H1 (cell line): ENCODE results near the gene USH2A. TPM values are rescaled to one million over a fixed set of nuclear protein-coding genes. Genes with fewer than 3 reads are reported as not detected.

Source experiments
- CTCF ChIA-PET: fragments of 300-600 bp; sonication (Branson Sonifier 250); formaldehyde crosslinking; loops from one replicate; lab custom pipeline; 2021; ENCODE audit not compliant: partially characterized antibody; lab: Charles Lee
- POLR2A ChIA-PET: fragments of 300-600 bp; sonication (Branson Sonifier 250); formaldehyde crosslinking; loops from one replicate; lab custom pipeline; 2021; ENCODE audit warnings: inconsistent platforms; ENCODE audit not compliant: partially characterized antibody; lab: Charles Lee
- DNase-seq, 2 experiments: peaks; one replicate each; pipeline versions ENCODE4 v3.0.0 to v3.0.0-alpha.2; 2010 to 2022; ENCODE audit warnings: low spot score in 2 of 2, low read depth in 1 of 2, mixed read lengths in 1 of 2
- FAIRE-seq: peaks from 2 replicates; lab custom pipeline; 2011; peaks lifted over from hg19 to GRCh38; lab: Jason Lieb, UNC
- H2AFZ ChIP-seq: 2 replicates; pipeline ENCODE4 v1.8.1; 2012; ENCODE audit warnings: low read length, inconsistent platforms
- H2AK5ac ChIP-seq: 2 replicates; pipeline ENCODE4 v1.6.1; 2013; ENCODE audit warnings: low read depth, low read length
- H2BK120ac ChIP-seq: replicated peaks from 2 replicates; pipeline ENCODE3; 2013; ENCODE audit warnings: low read depth, low read length, inconsistent platforms
- H2BK12ac ChIP-seq: 2 replicates; pipeline ENCODE4 v1.6.1; 2013; ENCODE audit warnings: low read depth, low read length
- H2BK15ac ChIP-seq: 2 replicates; pipeline ENCODE4 v1.6.1; 2013; ENCODE audit warnings: low read length
- H2BK20ac ChIP-seq: 2 replicates; pipeline ENCODE4 v1.6.1; 2013; ENCODE audit warnings: low read length
- H2BK5ac ChIP-seq: 2 replicates; pipeline ENCODE4 v1.6.1; 2013; ENCODE audit warnings: low read depth, low read length
- H3K14ac ChIP-seq: 2 replicates; pipeline ENCODE4 v1.6.1; 2013; ENCODE audit warnings: inconsistent platforms; ENCODE audit not compliant: insufficient read length
- H3K18ac ChIP-seq: 2 replicates; pipeline ENCODE4 v1.6.1; 2013; ENCODE audit warnings: low read length; ENCODE audit errors: extremely low read depth
- H3K23ac ChIP-seq: 2 replicates; pipeline ENCODE4 v1.6.1; 2013; ENCODE audit warnings: inconsistent platforms; ENCODE audit not compliant: insufficient read length
- H3K23me2 ChIP-seq: 2 replicates; pipeline ENCODE4 v1.6.1; 2013; ENCODE audit warnings: low read depth, low read length
- H3K27ac ChIP-seq: 2 replicates; pipeline ENCODE4 v1.6.1; 2011; ENCODE audit warnings: low read depth, low read length, inconsistent platforms
- H3K27me3 ChIP-seq, 4 experiments: replicated peaks in 1 of 4; 1 replicate in 1 of 4; 2 replicates in 3 of 4; pipeline versions ENCODE4 v1.6.1 to v1.8.1; 2011 to 2013; ENCODE audit warnings: low read length in 3 of 4, mild to moderate bottlenecking in 3 of 4, inconsistent platforms in 2 of 4, mixed read lengths in 2 of 4, moderate library complexity in 1 of 4; ENCODE audit not compliant: control insufficient read depth in 3 of 4, insufficient read depth in 3 of 4; ENCODE audit errors: extremely low read depth in 1 of 4
- H3K36me3 ChIP-seq, 4 experiments: 2 replicates each; pipeline versions ENCODE4 v1.6.1 to v1.8.1; 2011 to 2013; ENCODE audit warnings: mild to moderate bottlenecking in 4 of 4, low read length in 3 of 4, moderate library complexity in 2 of 4, control low read depth in 1 of 4, inconsistent platforms in 1 of 4; ENCODE audit not compliant: insufficient read depth in 4 of 4, control insufficient read depth in 2 of 4
- H3K4ac ChIP-seq: replicated peaks from 2 replicates; pipeline ENCODE3; 2013; ENCODE audit warnings: low read length, low read depth, mixed read lengths, inconsistent platforms; ENCODE audit not compliant: insufficient read length
- H3K4me1 ChIP-seq, 4 experiments: replicated peaks in 1 of 4; 1 replicate in 1 of 4; 2 replicates in 3 of 4; pipeline versions ENCODE4 v1.6.1 to v1.8.1; 2011 to 2013; ENCODE audit warnings: low read length in 3 of 4, inconsistent platforms in 2 of 4, mixed read lengths in 1 of 4; ENCODE audit not compliant: insufficient read depth in 4 of 4, control insufficient read depth in 3 of 4
- H3K4me2 ChIP-seq, 2 experiments: 2 replicates each; pipeline versions ENCODE4 v1.6.1 to v1.8.1; 2011 to 2013; ENCODE audit warnings: low read depth in 2 of 2, low read length in 2 of 2, control low read depth in 1 of 2, inconsistent platforms in 1 of 2, mild to moderate bottlenecking in 1 of 2; ENCODE audit not compliant: insufficient read depth in 1 of 2
- H3K4me3 ChIP-seq, 4 experiments: fragments of 200-600, 300-600 bp in 1 of 4; sonication (generic), shearing (Covaris generic), sonication (Bioruptor Twin) in 1 of 4; 2 replicates each; pipeline versions ENCODE4 v1.5.1 to v1.8.1; 2011 to 2016; ENCODE audit warnings: low read length in 4 of 4, low read depth in 3 of 4, control low read depth in 2 of 4, inconsistent platforms in 2 of 4, mild to moderate bottlenecking in 2 of 4, mixed read lengths in 1 of 4, moderate library complexity in 1 of 4; ENCODE audit not compliant: insufficient read depth in 2 of 4; ENCODE audit errors: extremely low read depth in 1 of 4
- H3K56ac ChIP-seq: replicated peaks from 2 replicates; pipeline ENCODE3; 2013; ENCODE audit warnings: low read depth, mild to moderate bottlenecking, mixed read lengths, low read length, inconsistent platforms; ENCODE audit not compliant: insufficient read length
- H3K79me1 ChIP-seq: 2 replicates; pipeline ENCODE4 v1.6.1; 2013; ENCODE audit warnings: low read depth, low read length, control low read depth
- H3K79me2 ChIP-seq, 2 experiments: 2 replicates each; pipeline versions ENCODE4 v1.6.1 to v1.8.1; 2012 to 2013; ENCODE audit warnings: low read length in 2 of 2, mild to moderate bottlenecking in 2 of 2, inconsistent platforms in 1 of 2; ENCODE audit not compliant: insufficient read depth in 2 of 2, control insufficient read depth in 1 of 2
- H3K9ac ChIP-seq, 4 experiments: replicated peaks in 1 of 4; 1 replicate in 1 of 4; 2 replicates in 3 of 4; pipeline versions ENCODE4 v1.6.1 to v1.8.1; 2011 to 2013; ENCODE audit warnings: low read depth in 3 of 4, low read length in 3 of 4, control low read depth in 2 of 4, mild to moderate bottlenecking in 2 of 4, moderate library complexity in 2 of 4, inconsistent platforms in 1 of 4; ENCODE audit errors: extremely low read depth in 1 of 4
- H3K9me3 ChIP-seq, 2 experiments: 2 replicates each; pipeline versions ENCODE4 v1.6.1 to v1.8.1; 2012 to 2013; ENCODE audit warnings: mild to moderate bottlenecking in 2 of 2, moderate library complexity in 2 of 2, control low read depth in 1 of 2, inconsistent platforms in 1 of 2, low read depth in 1 of 2, low read length in 1 of 2, mixed read lengths in 1 of 2; ENCODE audit not compliant: insufficient read depth in 2 of 2
- H4K20me1 ChIP-seq, 2 experiments: replicated peaks in 1 of 2; 2 replicates each; pipeline versions ENCODE3 to v1.8.1; 2011 to 2013; ENCODE audit warnings: inconsistent platforms in 2 of 2, low read length in 2 of 2, mild to moderate bottlenecking in 1 of 2; ENCODE audit not compliant: insufficient read depth in 2 of 2, control insufficient read depth in 1 of 2
- H4K5ac ChIP-seq: 2 replicates; pipeline ENCODE4 v1.6.1; 2013; ENCODE audit warnings: low read length, low read depth, mixed read lengths, inconsistent platforms; ENCODE audit not compliant: insufficient read length
- H4K8ac ChIP-seq: 2 replicates; pipeline ENCODE4 v1.8.0; 2013; ENCODE audit warnings: mild to moderate bottlenecking, moderate library complexity, low read length, inconsistent platforms; ENCODE audit not compliant: insufficient read depth; ENCODE audit errors: extremely low read depth
- H4K91ac ChIP-seq: replicated peaks from 2 replicates; pipeline ENCODE3; 2013; ENCODE audit warnings: low read length, mixed read lengths, inconsistent platforms; ENCODE audit not compliant: insufficient read length
- BRCA1 ChIP-seq: IDR thresholded peaks from 2 replicates; pipeline ENCODE4 v1.6.1; 2012; ENCODE audit warnings: low read depth, low read length, improper control_type of control experiment
- CBX8 ChIP-seq: fragments of 300-800, 300-1000 bp; sonication (generic); IDR thresholded peaks from 2 replicates; pipeline ENCODE4 v1.7.1; 2016; ENCODE audit warnings: low read depth, low read length, borderline replicate concordance
- CREB1 ChIP-seq: IDR thresholded peaks from 2 replicates; pipeline ENCODE4 v1.6.1; 2012; ENCODE audit warnings: inconsistent platforms
- HDAC6 ChIP-seq: IDR thresholded peaks from one replicate; pipeline ENCODE4 v1.7.1; 2012; ENCODE audit warnings: low read depth, mild to moderate bottlenecking, inconsistent platforms, low read length, moderate library complexity
- JUN ChIP-seq: IDR thresholded peaks from 2 replicates; pipeline ENCODE4 v1.6.1; 2011; ENCODE audit warnings: low read depth, mild to moderate bottlenecking, improper control_type of control experiment, low read length
- MAX ChIP-seq: IDR thresholded peaks from 2 replicates; pipeline ENCODE4 v1.6.1; 2012; ENCODE audit warnings: inconsistent platforms
- POLR2A ChIP-seq, 2 experiments: IDR thresholded peaks; 1 replicate in 1 of 2; 2 replicates in 1 of 2; pipeline ENCODE4 v1.6.1; 2011; ENCODE audit warnings: low read depth in 2 of 2, low read length in 2 of 2, mild to moderate bottlenecking in 2 of 2; ENCODE audit errors: control extremely low read depth in 1 of 2
- RBBP5 ChIP-seq: IDR thresholded peaks from 2 replicates; pipeline ENCODE4 v1.7.1; 2012; ENCODE audit warnings: low read depth, mild to moderate bottlenecking, inconsistent platforms, low read length, moderate library complexity, borderline replicate concordance
- SAP30 ChIP-seq: fragments of 300-600 bp; sonication (generic); IDR thresholded peaks from 2 replicates; pipeline ENCODE4 v1.7.1; 2012; ENCODE audit warnings: low read length, moderate library complexity, mild to moderate bottlenecking, inconsistent platforms; ENCODE audit not compliant: insufficient read depth, insufficient replicate concordance
- SP2 ChIP-seq: IDR thresholded peaks from 2 replicates; pipeline ENCODE4 v1.6.1; 2012; ENCODE audit warnings: mild to moderate bottlenecking, low read length, inconsistent platforms
- TAF7 ChIP-seq: optimal IDR thresholded peaks from 2 replicates; pipeline ENCODE3; 2011; ENCODE audit warnings: low read depth, mild to moderate bottlenecking, inconsistent platforms, low read length, moderate library complexity, borderline replicate concordance
- USF2 ChIP-seq: IDR thresholded peaks from 2 replicates; pipeline ENCODE4 v1.6.1; 2011; ENCODE audit warnings: low read length, improper control_type of control experiment
- YY1 ChIP-seq: IDR thresholded peaks from 2 replicates; pipeline ENCODE4 v1.6.1; 2011; ENCODE audit warnings: low read depth, mild to moderate bottlenecking, low read length
- WGBS, 2 experiments: shearing (Covaris generic) in 1 of 2; methylation state at CpG; one replicate each; pipeline versions ENCODE4 v1.1.6 to v1.1.7; 2013 to 2015; ENCODE audit warnings: low lambda C conversion rate in 2 of 2, mixed read lengths in 2 of 2, inconsistent platforms in 1 of 2, low coverage in 1 of 2, missing lambda C conversion rate in 1 of 2; ENCODE audit not compliant: insufficient replicate concordance in 2 of 2, insufficient coverage in 1 of 2, insufficient read length in 1 of 2; ENCODE audit errors: extremely low coverage in 1 of 2, missing lambda C conversion rate in 1 of 2; 5-methylcytosine and 5-hydroxymethylcytosine counted together
- polyA plus RNA-seq, 7 experiments: library from polyadenylated mRNA; depleted of rRNA in 3 of 7; stranded (reverse) in 5 of 7; unstranded in 2 of 7; fragments of >200 nt in 5 of 7; fragments of 200-250 nt in 2 of 7; gene quantifications; 1 replicate in 5 of 7; 2 replicates in 1 of 7; 4 replicates in 1 of 7; pipeline versions ENCODE4 v1.2.1 to v1.2.3, GENCODE V29; 2011 to 2013; ENCODE audit warnings: missing spikeins in 2 of 7, mixed read lengths in 2 of 7
- total RNA-seq: library from RNA; stranded (reverse); fragmentation: NEBNext Ultra II Directional; extraction: Animal tissue kit (Norgen Biotek cat#: 25700); gene quantifications from 2 replicates; pipeline ENCODE4 v1.2.1, GENCODE V29; 2021

USH2A gene
- total and polyA plus RNA-seq, 2 of the 8 experiments (the other 6 are each of a cell fraction or from before 2014, with no cell fraction given) = 0.02 to 0.17 TPM

- ChIA-PET CTCF (interaction anchor here (0.7 to 1.0 kb wide), 2 partner anchors 119 to 176 kb away, joined by 3 read pairs; no protein-coding TSS in a partner anchor), POLR2A (no interaction called here)
- WGBS, 2 experiments = 95% methylated on average over 1 of the region's 1 CpG; no CpG with 5 or more reads in 1 of the 2 experiments
- no peak overlapping the region for H2AK5ac ChIP-seq
- no peak overlapping the region for H3K23ac ChIP-seq
- no peak overlapping the region for H2AFZ ChIP-seq
- H3K14ac ChIP-seq = no peak overlapping the region
- no peak overlapping the region for H4K5ac ChIP-seq
- H3K4ac ChIP-seq = no peak overlapping the region
- H2BK5ac ChIP-seq = no peak overlapping the region
- no peak overlapping the region for H4K8ac ChIP-seq
- no peak overlapping the region for H4K91ac ChIP-seq
- no peak overlapping the region for H2BK120ac ChIP-seq
- FAIRE-seq = no peak
- H3K27ac ChIP-seq = no peak overlapping the region
- no peak overlapping the region for H2BK12ac ChIP-seq
- no peak for TF ChIP-seq CBX8
- TF ChIP-seq JUN = no peak
- no peak for TF ChIP-seq SAP30
- no peak for TF ChIP-seq SP2
- no peak for TF ChIP-seq CREB1
- TF ChIP-seq YY1 = no peak
- TF ChIP-seq TAF7 = no peak
- TF ChIP-seq RBBP5 = no peak
- no peak for TF ChIP-seq BRCA1
- no peak for TF ChIP-seq MAX
- TF ChIP-seq POLR2A (IDR thresholded peaks at IDR 0.05; ENCODE audit: control extremely low read depth in 1 of 2, low read depth in 2 of 2, low read length in 2 of 2) = no peak
- no peak for TF ChIP-seq USF2
- TF ChIP-seq HDAC6 = no peak
- H3K9ac ChIP-seq = no peak overlapping the region
- no peak overlapping the region for H3K4me2 ChIP-seq
- DNase-seq = no peak
- no peak overlapping the region for H2BK15ac ChIP-seq
- no peaks in the 10 kb centered on the region for H3K36me3 ChIP-seq
- no peak overlapping the region for H2BK20ac ChIP-seq
- H3K9me3 ChIP-seq = no peaks in the 10 kb centered on the region
- no peaks in the 10 kb centered on the region for H3K23me2 ChIP-seq
- no peaks in the 10 kb centered on the region for H4K20me1 ChIP-seq
- no peak overlapping the region for H3K18ac ChIP-seq
- H3K79me2 ChIP-seq = no peaks in the 10 kb centered on the region
- H3K27me3 ChIP-seq = no peaks in the 10 kb centered on the region
- no peaks in the 10 kb centered on the region for H3K4me1 ChIP-seq
- no peak overlapping the region for H3K4me3 ChIP-seq
- no peaks in the 10 kb centered on the region for H3K79me1 ChIP-seq
- no peak overlapping the region for H3K56ac ChIP-seq
Observed at GRCh38 chr1:216045400-216045799, 377.8 kb downstream of the USH2A start.
